ENCODE data around the gene CERK.

The CERK gene

DNA sequence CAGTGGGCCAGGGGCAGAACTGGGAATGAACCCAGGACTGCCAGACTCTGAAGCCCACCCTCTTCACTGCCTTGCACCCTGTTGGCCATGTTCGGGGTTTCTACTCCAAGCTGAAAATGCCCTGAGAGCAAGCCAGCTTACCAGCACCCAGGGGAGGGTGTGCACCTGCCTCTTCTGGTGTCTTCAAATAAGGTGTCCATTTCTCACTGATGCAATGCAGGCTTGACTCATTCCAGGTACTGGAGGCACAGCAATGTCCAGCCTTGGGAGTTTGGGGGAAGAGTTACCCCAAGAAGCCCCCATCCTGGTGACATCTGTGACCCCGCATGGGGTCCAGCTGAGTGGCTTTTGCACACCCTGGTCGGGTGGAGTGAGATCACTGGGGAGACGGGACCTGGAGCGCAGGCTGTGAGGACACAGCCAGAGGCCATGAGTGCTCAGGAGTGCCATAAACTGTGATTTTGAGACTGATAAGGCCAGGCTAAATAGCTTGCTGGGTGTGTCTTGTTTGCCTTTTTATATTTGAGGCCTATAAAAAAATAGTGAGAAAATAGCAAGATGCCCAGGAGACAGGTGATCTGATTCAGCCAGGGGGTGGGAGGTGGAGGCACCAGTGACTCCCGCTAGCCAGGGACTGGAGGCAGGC is 4.6 kb upstream of the CERK start (continued):
- TF ChIP-seq, protein P1, sequence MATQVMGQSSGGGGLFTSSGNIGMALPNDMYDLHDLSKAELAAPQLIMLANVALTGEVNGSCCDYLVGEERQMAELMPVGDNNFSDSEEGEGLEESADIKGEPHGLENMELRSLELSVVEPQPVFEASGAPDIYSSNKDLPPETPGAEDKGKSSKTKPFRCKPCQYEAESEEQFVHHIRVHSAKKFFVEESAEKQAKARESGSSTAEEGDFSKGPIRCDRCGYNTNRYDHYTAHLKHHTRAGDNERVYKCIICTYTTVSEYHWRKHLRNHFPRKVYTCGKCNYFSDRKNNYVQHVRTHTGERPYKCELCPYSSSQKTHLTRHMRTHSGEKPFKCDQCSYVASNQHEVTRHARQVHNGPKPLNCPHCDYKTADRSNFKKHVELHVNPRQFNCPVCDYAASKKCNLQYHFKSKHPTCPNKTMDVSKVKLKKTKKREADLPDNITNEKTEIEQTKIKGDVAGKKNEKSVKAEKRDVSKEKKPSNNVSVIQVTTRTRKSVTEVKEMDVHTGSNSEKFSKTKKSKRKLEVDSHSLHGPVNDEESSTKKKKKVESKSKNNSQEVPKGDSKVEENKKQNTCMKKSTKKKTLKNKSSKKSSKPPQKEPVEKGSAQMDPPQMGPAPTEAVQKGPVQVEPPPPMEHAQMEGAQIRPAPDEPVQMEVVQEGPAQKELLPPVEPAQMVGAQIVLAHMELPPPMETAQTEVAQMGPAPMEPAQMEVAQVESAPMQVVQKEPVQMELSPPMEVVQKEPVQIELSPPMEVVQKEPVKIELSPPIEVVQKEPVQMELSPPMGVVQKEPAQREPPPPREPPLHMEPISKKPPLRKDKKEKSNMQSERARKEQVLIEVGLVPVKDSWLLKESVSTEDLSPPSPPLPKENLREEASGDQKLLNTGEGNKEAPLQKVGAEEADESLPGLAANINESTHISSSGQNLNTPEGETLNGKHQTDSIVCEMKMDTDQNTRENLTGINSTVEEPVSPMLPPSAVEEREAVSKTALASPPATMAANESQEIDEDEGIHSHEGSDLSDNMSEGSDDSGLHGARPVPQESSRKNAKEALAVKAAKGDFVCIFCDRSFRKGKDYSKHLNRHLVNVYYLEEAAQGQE (tag by site-specific recombination; IDR thresholded peaks at IDR 0.05): no peak
- TF ChIP-seq ZNF677 (tag by site-specific recombination; IDR thresholded peaks at IDR 0.05) (no peak), ZNF791 (tag by site-specific recombination; IDR thresholded peaks at IDR 0.05) (no peak), KLF7 (tag by site-specific recombination; IDR thresholded peaks at IDR 0.05; ENCODE audit: borderline replicate concordance) (0 out of 2 replicates have a peak, but pooled peaks have one; percentile 34), ZNF830 (tag by site-specific recombination; IDR thresholded peaks at IDR 0.05; ENCODE audit: low read depth) (no peak), ZBTB8A (tag by site-specific recombination; IDR thresholded peaks at IDR 0.05) (peak; percentile 7; the same call in 1 of the 2 replicates), ZNF10 (tag by site-specific recombination; IDR thresholded peaks at IDR 0.05) (no peak), ZBTB17 (tag by site-specific recombination; IDR thresholded peaks at IDR 0.05) (no peak), OSR2 (tag by site-specific recombination; IDR thresholded peaks at IDR 0.05) (peak; percentile 34; the same call in 1 of the 2 replicates), YY2 (tag by site-specific recombination; IDR thresholded peaks at IDR 0.05) (no peak), ZNF600 (tag by site-specific recombination; IDR thresholded peaks at IDR 0.05) (no peak), SP7 (tag by site-specific recombination; IDR thresholded peaks at IDR 0.05) (no peak), ZSCAN16 (tag by site-specific recombination; IDR thresholded peaks at IDR 0.05) (no peak), ZNF558 (tag by site-specific recombination; IDR thresholded peaks at IDR 0.05) (no peak), BCL11B (tag by site-specific recombination; IDR thresholded peaks at IDR 0.05; ENCODE audit: low read depth) (no peak), ZNF214 (tag by site-specific recombination; IDR thresholded peaks at IDR 0.05; ENCODE audit: borderline replicate concordance) (no peak), ZNF514 (tag by site-specific recombination; IDR thresholded peaks at IDR 0.05) (no peak), HOXC10 (CRISPR knock-in tag; IDR thresholded peaks at IDR 0.05) (no peak), ZNF140 (tag by site-specific recombination; IDR thresholded peaks at IDR 0.05) (no peak), ZNF560 (tag by site-specific recombination; IDR thresholded peaks at IDR 0.05; ENCODE audit: borderline replicate concordance) (no peak), ZNF843 (tag by site-specific recombination; IDR thresholded peaks at IDR 0.05) (no peak), MEIS1 (CRISPR knock-in tag; IDR thresholded peaks at IDR 0.05; ENCODE audit: borderline replicate concordance) (no peak), ZNF501 (tag by site-specific recombination; IDR thresholded peaks at IDR 0.05) (no peak)
- TF ChIP-seq, protein P2, sequence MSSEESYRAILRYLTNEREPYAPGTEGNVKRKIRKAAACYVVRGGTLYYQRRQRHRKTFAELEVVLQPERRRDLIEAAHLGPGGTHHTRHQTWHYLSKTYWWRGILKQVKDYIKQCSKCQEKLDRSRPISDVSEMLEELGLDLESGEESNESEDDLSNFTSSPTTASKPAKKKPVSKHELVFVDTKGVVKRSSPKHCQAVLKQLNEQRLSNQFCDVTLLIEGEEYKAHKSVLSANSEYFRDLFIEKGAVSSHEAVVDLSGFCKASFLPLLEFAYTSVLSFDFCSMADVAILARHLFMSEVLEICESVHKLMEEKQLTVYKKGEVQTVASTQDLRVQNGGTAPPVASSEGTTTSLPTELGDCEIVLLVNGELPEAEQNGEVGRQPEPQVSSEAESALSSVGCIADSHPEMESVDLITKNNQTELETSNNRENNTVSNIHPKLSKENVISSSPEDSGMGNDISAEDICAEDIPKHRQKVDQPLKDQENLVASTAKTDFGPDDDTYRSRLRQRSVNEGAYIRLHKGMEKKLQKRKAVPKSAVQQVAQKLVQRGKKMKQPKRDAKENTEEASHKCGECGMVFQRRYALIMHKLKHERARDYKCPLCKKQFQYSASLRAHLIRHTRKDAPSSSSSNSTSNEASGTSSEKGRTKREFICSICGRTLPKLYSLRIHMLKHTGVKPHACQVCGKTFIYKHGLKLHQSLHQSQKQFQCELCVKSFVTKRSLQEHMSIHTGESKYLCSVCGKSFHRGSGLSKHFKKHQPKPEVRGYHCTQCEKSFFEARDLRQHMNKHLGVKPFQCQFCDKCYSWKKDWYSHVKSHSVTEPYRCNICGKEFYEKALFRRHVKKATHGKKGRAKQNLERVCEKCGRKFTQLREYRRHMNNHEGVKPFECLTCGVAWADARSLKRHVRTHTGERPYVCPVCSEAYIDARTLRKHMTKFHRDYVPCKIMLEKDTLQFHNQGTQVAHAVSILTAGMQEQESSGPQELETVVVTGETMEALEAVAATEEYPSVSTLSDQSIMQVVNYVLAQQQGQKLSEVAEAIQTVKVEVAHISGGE (tag by site-specific recombination; conservative IDR thresholded peaks at IDR 0.05; ENCODE audit: low read depth): no peak
- TF ChIP-seq, protein P3, sequence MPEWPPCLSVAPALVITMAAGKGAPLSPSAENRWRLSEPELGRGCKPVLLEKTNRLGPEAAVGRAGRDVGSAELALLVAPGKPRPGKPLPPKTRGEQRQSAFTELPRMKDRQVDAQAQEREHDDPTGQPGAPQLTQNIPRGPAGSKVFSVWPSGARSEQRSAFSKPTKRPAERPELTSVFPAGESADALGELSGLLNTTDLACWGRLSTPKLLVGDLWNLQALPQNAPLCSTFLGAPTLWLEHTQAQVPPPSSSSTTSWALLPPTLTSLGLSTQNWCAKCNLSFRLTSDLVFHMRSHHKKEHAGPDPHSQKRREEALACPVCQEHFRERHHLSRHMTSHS (tag by site-specific recombination; IDR thresholded peaks at IDR 0.05): no peak
- TF ChIP-seq, protein P4, sequence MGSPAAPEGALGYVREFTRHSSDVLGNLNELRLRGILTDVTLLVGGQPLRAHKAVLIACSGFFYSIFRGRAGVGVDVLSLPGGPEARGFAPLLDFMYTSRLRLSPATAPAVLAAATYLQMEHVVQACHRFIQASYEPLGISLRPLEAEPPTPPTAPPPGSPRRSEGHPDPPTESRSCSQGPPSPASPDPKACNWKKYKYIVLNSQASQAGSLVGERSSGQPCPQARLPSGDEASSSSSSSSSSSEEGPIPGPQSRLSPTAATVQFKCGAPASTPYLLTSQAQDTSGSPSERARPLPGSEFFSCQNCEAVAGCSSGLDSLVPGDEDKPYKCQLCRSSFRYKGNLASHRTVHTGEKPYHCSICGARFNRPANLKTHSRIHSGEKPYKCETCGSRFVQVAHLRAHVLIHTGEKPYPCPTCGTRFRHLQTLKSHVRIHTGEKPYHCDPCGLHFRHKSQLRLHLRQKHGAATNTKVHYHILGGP (tag by site-specific recombination; IDR thresholded peaks at IDR 0.05): no peak
- TF ChIP-seq, protein P5, sequence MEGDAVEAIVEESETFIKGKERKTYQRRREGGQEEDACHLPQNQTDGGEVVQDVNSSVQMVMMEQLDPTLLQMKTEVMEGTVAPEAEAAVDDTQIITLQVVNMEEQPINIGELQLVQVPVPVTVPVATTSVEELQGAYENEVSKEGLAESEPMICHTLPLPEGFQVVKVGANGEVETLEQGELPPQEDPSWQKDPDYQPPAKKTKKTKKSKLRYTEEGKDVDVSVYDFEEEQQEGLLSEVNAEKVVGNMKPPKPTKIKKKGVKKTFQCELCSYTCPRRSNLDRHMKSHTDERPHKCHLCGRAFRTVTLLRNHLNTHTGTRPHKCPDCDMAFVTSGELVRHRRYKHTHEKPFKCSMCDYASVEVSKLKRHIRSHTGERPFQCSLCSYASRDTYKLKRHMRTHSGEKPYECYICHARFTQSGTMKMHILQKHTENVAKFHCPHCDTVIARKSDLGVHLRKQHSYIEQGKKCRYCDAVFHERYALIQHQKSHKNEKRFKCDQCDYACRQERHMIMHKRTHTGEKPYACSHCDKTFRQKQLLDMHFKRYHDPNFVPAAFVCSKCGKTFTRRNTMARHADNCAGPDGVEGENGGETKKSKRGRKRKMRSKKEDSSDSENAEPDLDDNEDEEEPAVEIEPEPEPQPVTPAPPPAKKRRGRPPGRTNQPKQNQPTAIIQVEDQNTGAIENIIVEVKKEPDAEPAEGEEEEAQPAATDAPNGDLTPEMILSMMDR (tag by site-specific recombination; IDR thresholded peaks at IDR 0.05): no peak
- TF ChIP-seq, protein P6, sequence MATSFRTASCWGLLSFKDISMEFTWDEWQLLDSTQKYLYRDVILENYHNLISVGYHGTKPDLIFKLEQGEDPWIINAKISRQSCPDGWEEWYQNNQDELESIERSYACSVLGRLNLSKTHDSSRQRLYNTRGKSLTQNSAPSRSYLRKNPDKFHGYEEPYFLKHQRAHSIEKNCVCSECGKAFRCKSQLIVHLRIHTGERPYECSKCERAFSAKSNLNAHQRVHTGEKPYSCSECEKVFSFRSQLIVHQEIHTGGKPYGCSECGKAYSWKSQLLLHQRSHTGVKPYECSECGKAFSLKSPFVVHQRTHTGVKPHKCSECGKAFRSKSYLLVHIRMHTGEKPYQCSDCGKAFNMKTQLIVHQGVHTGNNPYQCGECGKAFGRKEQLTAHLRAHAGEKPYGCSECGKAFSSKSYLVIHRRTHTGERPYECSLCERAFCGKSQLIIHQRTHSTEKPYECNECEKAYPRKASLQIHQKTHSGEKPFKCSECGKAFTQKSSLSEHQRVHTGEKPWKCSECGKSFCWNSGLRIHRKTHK (tag by site-specific recombination; IDR thresholded peaks at IDR 0.05): no peak

All from HEK293 (cell line).